ENCODE results near the gene NUDT6.

Gene NUDT6

DNA sequence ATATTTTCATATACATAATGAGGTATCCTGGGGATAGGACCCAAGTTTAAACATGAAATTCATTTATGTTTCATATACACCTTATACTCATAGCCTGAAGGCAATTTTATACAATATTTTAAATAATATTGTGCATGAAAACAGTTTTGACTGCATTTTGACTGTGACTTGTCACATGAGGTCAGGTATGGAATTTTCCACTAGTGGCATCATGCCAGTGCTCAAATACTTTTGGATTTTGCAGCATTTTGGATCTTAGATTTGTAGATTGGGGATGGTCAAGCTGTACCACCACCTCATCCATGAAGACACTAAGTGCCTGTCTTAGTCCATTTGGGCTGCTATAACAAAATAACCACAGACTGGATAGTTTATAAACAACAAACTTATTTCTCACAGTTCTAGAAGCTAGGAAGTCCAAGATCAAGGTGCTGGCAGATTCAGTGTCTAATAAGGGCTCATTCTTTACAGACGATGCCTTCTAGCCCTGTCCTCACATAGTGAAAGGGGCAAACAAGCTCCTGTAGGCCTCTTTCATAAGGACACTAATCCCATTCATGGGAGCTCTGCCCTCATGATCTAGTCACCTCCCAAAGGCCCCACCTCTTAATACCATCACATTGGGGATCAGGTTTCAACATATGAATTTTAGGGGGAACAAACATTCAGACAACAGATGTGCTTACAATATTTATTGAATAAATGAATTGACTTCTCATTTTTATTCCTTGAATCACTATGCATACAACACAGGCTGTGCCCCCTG is 9.4 kb downstream of the NUDT6 start:
- peak in 1 of 2 experiments; percentile 6 for DNase-seq

DNA sequence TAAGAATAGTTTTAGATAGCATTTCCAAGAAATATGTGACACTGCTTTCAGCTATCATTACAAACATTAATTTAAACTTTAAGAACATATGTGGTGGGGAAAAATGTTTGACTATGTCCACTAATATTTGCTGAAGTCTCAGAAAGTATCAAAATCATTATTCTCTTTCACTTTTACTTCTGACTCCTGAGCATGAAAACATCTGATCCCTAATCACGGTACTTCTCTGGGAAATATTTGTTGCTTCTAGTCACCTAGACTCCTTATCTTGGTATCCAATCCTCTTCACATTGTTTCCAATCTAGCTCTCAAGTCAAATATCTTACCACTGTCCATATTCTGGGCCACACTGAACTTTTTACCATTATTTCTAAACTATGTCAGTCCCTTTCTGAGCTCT is 10.8 kb downstream of the NUDT6 start:
- no peak for DNase-seq

DNA sequence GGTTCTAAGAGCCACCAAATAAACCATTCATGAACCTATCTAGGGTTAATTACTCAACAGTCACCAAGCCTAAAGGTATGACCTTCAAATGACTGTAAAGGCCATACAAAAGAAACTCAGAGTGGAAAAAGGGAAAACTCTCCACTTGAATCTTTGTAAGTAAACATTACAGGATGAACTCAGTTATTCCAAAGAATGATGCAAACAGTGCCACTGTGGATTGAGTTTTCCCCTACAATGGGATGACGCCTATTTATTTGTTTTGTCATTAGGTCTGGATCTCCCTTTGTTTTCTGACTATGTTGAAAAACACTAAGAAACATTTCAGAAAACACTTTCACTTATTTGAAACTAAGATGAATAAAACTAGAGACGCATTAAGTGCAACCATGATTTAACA is 12.7 kb downstream of the NUDT6 start:
- DNase-seq: no peak

DNA sequence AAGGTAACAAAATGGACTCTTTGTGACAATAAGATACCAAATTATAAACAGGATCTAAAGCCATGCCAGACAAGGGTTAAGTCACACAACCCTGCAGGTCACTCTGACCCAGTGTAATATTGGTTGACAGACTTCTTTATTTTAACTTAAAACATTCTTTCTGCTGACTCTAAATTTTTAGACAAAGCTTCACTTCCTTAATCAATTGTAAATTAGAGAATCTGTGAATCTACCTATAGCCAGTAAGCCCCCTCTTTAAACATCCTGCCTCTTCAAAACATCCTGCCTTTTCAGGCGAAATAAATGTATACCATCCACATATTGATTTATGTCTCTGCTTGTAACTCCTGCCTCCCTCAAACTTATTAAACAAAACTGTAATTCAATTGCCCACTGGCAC is 14.2 kb downstream of the NUDT6 start:
- DNase-seq: no peak

DNA sequence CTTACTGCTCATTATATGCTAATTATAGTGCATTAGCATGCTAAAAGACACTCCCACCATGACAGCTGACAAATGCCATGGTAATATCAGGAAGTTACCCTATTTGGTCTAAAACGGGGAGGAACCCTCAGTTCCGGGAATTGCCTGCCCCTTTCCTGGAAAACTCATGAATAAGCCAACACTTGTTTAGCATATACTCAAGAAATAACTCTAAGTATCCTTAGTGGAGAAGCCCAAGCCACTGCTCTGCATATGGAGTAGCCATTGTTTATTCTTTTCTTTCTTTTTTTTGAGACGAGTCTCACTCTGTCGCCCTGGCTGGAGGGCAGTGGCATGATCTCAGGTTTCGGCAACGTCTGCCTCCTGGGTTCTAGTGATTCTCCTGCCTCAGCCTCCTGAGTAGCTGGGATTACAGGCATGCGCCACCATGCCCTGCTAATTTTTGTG is 15.5 kb downstream of the NUDT6 start:
- no peak for DNase-seq

DNA sequence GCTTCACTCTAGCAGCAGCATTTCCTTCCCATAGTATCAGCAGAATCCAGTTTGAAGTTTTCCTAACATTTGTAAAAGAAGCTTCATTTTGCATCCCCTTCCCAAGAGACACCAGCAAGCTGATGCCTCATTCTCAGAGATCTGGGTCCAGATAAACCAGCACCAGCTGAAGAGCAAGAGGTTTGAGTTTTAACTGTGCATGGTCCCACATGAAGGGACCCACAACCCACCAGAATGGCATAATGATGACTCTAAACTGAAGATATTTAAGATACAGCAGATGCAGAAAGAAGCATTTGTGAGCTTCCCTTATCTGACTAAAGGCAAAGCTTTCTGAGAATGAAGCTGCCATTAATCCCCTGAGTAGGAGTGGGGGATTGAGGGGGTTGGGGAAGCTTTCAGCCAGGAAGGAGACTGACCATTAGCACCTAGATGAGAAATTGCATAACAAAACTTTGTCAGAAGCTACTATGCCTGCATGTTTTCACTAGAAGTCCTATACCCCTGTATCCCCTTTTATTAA is 18.6 kb downstream of the NUDT6 start:
- DNase-seq: no peak

DNA sequence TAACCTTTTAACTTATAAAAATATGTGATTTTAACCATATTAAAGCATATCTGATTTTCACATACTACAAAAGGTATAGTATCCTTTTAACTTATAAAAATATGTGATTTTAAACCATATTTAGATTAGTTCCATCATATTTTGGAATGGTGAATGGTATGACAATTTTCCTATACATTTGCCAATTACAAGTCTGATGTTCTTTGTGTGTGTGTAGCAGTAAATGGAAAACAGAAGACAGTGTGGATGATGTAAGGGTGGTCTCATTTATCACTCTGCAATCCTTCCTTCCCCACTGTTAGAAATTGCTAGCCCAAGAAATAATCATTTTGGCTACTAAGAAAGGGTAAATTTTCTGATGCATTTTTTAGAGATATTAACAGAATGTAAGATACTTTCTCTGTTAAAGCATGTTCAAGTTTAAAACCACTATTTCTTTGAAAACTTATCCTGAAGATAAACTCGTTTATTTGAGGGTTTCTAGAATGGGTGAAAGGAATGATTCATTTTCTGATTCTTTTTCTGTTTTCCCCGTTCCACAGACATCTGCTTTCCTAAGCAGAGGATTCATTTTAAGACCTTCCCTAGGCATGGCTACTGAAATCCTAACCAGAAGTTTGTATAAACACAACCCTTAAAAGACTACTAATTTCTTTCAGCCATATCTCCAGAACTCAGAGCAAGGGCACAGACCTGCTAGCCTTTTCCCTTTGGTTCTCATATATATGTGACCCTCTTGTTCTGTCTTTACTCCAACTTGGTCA is 21.0 kb downstream of the NUDT6 start:
- no peak for DNase-seq

DNA sequence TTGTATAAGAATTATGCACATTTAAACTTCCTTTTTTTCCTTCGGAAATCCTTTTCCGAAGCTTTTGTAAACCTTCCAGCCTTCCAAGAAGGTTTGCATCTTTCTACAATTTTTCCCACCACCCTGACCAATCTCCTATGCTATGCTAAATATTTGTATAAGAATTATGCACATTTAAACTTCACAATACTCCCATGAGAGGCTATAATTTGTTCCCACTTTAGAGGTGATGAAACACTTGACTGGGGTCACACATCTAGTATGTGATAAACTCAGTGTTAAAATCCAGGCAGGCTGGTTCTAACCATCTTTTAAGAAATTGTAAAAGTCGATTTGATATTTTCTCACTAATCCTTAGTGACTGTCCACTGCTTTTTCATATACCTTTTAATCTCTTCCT is 22.1 kb downstream of the NUDT6 start:
- DNase-seq: no peak

DNA sequence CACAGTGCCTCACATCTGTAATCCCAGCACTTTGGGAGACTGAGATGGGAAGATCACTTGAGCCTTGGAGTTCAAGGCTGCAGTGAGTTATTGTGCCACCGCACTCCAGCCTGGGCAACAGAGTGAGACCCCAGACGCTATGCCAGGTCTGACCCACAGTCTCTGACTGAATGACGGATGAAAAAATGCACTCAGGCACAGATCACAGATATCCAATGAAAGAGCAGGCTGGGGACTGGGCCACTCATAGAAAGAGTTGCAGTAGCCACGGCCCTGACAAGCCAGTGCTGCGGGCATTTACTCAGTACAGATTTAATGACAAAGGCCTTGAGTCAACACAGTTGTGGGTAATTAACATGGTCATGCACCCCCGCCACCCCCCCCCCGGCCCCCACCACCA is 22.7 kb downstream of the NUDT6 start:
- DNase-seq: no peak

DNA sequence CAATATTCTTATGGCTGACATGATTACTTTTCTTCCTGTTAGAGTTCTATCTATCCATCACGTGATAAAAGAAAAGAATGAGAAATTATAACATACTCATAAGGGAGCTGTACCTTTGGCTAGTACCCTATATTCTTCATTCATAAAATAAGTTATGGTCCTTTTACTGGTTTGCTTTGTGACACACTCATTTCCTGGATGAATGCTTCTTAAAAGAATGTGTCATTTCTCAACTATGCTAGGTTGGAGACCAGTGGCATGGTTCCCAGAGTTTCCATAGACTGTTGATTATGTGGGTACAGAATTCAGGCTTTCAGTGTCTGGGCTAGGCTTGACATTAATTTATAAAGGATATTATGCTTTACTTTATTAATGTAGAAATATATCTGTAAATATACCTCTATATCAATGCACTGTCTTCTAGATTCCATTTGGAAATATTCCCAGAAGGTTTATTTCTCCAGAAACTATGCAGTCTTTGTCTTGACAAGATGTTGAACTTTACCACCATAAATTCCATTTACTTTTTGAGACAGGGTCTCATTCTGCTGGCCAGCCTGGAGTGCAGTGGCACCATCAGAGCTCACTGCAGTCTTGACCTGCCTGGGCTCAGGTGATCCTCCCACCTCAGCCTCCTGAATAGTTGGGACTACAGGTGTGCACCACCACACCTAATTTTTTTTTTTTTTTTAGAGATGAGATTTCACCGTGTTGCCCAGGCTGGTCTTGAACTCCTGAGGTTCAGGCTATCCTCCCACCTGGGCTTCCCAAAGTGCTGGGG is 23.8 kb downstream of the NUDT6 start:
- DNase-seq: no peak

DNA sequence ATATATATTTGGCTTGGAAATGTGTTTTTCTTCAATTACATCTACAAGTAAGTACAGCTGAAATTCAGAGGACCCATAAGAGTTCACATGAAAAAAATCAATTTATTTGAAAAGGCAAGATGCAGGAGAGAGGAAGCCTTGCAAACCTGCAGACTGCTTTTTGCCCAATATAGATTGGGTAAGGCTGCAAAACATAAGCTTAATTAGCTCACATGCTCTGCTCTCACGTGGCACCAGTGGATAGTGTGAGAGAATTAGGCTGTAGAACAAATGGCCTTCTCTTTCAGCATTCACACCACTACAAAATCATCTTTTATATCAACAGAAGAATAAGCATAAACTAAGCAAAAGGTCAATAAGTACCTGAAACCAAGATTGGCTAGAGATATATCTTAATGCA is 26.1 kb downstream of the NUDT6 start:
- no peak for DNase-seq

DNA sequence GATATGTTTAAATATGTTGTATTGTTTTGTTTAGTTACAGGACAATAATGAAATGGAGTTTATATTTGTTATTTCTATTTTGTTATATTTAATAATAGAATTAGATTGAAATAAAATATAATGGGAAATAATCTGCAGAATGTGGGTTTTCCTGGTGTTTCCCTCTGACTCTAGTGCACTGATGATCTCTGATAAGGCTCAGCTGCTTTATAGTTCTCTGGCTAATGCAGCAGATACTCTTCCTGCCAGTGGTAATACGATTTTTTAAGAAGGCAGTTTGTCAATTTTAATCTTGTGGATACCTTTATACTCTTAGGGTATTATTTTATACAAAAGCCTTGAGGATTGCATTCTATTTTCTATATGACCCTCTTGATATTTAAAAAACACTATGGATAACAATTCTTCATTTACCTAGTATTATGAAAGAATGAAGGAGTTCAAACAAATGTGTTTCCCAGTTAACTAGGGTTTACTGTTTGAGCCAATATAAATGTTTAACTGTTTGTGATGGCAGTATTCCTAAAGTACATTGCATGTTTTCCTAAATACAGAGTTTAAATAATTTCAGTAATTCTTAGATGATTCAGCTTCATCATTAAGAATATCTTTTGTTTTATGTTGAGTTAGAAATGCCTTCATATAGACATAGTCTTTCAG is 26.9 kb downstream of the NUDT6 start:
- DNase-seq: no peak

DNA sequence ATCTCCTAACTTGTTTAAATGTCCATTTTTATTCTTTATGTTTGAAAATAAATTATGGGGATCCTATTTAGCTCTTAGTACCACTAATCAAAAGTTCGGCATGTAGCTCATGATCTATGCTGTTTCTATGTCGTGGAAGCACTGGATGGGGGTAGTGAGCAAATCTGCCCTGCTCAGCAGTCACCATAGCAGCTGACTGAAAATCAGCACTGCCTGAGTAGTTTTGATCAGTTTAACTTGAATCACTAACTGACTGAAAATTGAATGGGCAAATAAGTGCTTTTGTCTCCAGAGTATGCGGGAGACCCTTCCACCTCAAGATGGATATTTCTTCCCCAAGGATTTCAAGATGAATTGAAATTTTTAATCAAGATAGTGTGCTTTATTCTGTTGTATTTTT is 27.6 kb downstream of the NUDT6 start:
- DNase-seq: no peak

DNA sequence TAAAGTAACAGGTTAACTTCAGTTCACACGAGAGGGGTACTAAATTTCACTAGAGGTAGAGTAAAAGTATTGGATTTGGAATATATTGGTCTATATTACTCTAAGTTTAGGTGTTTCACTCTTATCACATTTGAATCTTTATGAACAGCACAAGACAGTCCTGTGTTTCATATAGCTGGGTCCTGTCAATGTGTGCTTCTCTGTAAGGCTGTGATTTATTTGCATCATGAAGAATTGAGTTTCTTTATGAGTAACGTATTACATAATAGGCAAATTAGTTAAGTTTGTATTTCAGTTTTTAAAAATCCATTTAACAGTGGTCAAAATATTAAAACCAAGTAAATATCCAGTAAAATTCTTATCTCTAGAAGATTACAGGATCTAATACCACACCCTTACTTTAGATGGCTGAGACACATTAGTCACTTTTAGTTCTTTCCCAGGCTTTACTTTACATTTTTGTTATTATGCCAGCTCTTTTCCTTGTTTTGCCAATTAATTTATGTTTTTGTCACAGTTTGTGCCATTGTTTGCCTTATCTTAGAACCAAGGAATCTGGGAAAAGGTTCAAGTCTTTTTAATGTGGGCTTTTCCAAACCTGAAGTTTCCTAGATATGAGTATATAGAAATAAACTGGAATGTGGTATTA is 32.1 kb downstream of the NUDT6 start:
- DNase-seq: no peak

DNA sequence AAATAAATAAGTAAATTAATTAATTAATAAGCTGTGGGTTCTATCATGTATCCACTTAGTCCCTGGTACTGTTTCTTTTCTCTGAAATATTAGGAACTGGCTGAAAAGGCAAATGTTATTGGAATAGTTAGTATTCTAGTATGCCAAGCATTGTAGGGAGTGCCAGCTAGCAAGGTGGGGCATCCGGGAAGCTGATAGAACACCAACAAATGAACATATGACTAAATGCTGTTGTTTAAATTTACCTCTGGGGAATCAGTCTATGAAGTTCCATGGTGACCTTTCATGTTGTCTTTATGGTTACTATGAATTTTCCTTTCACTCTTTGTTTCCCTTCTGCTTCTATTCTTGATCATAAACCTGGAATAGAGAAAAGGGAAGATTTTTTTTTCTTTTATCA is 32.7 kb downstream of the NUDT6 start:
- DNase-seq: no peak

DNA sequence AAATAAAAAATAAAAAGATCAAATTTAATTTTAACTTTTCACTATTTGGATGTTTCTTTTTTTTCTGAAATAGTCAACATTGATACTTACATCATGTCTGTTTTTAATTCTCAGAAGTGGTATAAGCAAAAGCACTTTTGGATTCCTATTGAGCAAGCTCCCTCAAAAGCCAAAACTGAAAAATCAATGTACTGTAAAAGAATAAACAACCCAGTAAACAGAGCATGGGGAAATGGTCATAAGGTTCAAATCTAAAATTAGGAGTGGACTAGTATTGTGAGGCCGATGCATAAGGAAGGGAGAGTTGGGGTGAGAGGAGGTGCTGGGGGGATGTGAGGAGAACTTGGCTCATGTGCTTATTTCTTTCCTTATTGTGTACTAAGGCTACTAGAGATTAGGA is 37.9 kb downstream of the NUDT6 start:
- DNase-seq: no peak

DNA sequence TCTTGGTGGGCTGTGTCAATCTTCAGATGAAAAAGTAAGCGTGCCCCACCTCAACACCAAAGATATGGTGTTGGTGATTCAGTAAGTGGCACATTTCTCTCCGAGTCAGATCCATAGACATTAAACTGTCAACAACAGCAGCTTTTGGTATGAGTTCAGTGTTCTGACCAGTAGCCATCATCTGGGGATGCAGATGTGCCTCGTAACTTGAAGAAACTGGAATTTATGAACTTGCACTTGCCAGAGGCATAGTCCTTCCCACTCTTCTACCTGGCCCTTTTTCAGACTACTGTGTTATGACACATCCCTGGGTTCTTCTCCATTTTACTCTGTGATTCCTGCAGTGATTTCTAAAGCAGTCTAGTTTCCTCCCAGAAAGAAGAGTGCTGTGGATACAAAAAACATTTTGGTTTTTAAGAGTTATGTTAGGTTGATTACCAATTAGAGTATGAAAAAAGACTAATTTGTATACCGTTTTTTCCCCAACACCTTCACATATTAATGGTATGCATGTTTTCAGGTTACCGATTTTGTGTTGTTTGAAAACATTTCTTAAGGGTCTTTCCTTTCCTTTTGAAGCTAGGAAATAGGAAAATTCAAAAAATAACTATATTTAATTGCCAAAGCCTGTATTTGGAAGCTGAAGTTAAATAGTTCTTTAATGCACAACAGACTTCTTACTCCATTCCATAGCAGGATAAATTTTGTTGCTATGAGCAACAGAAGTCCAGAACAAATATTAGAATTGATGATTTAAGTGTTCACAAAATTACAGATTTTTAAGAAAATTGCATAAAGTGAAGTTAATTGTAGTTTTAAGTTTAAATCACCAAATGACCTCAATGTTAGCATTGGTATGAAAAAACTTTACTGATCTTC is 39.3 kb downstream of the NUDT6 start:
- DNase-seq: no peak

DNA sequence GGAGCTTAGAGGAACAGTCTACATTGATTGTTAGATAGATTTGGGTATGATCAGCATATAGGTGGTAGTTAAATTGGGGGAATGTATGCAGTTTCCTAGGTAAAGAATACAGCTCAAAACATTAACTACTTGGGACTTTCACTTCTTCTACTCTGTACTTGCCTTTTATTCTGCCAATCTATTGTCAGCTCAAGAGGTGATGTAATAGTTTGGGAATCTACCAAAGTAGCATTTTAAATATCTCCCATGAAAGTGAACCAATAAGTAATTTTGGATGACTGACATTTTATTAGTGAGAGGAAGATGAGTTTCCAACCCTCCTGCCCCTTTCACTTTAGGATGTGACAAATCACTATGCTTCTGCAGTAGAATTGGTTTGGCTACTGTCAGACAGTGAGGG is 43.4 kb downstream of the NUDT6 start:
- no peak for DNase-seq

DNA sequence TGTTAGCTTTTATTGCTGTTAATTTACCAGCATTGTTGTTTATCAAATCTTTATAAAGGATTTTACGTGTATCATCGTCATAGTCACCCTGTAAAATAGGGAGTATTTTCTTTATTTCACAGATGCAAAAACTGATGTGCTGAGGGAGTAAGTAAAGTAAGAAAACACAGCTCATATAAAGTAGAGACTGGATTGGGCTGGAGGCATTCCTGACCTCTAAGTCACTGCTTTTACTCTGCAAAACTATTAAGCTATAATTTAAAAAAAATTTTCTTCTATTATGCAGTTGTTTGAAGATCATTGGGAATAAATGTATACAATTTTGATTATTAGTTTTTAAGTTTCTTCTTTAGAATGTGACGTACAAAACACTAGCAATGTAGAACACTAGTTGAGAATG is 45.9 kb downstream of the NUDT6 start:
- DNase-seq: no peak

DNA sequence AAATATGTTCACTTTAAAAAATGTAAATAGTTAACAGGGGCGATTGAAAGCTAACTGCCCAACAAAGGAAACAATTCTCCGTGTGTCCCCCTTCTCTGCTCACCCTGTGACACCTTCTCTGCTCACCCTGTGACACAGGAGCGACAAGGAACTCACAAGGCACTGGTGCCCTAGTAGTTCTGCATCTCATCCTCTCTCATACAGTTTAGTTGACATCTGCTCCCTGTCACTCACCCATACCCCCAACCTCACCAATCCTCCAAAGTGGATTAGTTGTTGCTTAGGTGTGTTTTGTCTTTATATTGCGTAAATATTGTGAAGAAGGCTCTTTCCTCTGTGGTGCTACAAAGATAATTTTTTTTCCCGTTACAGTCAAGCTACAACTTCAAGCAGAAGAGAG is 46.4 kb downstream of the NUDT6 start:
- DNase-seq: no peak

DNA sequence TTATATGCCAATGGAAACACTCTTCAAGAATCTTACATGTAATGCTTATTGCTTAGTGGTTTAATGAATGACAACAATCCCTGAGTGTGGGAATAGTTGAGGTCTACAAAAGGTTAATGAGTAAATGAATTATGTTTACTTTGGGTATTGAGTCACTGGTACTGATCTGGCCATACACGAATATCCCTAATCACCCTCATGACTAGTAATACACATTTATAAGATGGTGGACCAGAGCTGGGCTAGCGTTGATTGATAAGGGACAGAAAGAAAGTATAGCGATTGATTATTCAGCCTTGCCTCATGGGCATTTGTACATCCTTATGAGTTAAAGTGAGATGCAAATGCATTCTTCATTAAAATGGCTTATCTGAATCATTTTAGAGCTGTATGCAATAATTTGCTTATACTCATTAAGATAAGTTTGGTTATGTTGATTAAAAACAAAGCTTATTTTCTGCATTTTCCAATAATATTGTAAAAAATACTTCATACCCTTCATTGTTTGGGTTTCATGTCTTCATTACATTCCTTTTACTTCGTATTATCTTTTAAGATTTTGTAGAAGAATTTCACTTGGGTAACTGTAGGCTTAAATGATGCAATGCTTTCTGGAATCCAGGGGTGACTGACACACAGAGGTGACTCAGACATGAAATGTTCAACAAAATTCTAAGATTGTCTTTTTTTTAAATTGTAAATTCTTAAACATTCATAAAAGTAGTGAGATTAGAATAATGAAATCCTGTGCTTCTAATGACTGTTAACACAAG is 48.4 kb downstream of the NUDT6 start:
- DNase-seq: no peak

All from NCI-H524 (cell line).